GM23248 (cell line): ENCODE results near the gene IGF1R.

Experiments used
- EZH2 ChIP-seq: fragments of 200-600 bp; sonication (generic); IDR thresholded peaks from 2 replicates; pipeline ENCODE4 v1.6.1; 2018; ENCODE audit warnings: antibody characterized with exemption, mild to moderate bottlenecking; ENCODE audit not compliant: insufficient read depth, poor library complexity, severe bottlenecking
- EZH2phosphoT487 ChIP-seq: fragments of 200-600 bp; sonication (generic); IDR thresholded peaks from 2 replicates; pipeline ENCODE4 v1.6.1; 2018; ENCODE audit warnings: antibody characterized with exemption, moderate library complexity, mild to moderate bottlenecking, low read depth; ENCODE audit not compliant: insufficient read depth

DNA sequence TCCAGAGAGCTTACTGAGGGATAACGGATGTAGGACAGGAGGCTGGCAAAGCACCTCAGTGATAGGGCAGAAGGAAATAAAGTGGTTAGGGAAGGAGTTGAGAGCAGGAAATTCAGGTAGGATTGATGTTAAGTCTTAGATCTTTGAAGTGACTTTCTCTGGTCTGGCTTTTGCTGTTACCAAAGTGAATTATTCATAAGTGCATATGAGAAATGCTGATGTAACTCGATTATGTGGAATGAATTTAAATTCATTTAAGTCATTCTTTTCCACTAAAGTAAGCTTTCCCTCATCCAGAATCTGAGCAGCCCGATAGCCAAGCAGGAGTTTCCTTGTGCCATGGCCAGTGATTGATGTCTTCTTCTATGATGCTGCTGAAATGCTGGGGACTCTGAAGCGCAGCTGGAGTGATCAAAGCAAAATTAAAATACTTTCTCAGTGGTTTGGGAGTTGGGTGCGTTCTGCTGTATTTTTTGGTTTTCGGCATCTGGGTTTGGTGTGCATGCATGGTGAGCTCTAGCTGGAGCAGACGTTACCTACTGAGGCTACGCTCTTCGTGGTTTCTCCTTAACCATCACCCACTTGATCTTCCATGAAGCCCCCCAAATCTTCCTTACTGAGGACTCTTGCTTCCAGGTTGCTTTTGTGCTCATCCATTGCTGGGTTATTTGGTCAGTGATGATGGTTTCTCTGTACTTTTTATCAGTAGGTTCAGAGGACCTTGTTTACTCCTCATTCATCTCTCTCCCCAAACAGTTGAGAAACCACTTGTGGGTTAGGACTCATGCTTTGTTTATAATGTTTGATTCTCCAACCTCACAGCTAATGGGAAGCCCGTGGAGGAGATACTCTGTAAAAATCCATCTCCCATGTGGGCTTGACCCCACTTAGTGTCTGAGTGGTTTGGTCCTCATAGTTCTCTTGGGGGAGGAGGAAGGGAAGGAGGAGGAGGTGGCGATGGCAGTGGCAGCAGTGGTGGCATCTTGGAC, 72.5 kb downstream of the IGF1R start:
- no peak for TF ChIP-seq EZH2phosphoT487
- TF ChIP-seq EZH2, result no peak
